Measurements from ENCODE around the gene PHLDB2. TPM values are rescaled to one million over a fixed set of nuclear protein-coding genes. Genes with fewer than 3 reads are reported as not detected.

The PHLDB2 gene
- total and polyA plus RNA-seq, 10 of the 15 experiments (the other 5 are each of a cell fraction or from before 2014, with no cell fraction given): 0.03 to 0.67 (median 0.40) TPM

DNA sequence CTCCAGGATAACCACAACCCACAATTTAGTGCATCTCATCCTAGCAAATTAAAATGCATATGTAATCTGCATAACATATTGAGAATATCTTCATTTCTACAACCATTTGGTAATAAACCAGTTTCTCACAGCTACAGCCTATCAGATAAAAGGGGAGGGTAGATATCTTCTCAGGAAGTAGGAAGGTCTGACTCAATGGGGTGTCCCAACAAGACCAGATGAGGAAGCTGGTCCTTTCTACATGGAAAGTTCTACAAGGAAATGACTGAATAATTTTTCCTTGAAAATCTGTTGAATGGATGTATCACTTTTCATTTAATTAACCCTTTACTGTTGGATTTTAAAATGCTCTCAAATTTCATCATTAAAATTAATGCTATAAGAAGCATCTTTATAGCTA, 158.0 kb downstream of the PHLDB2 start:
- TF ChIP-seq, protein P1, sequence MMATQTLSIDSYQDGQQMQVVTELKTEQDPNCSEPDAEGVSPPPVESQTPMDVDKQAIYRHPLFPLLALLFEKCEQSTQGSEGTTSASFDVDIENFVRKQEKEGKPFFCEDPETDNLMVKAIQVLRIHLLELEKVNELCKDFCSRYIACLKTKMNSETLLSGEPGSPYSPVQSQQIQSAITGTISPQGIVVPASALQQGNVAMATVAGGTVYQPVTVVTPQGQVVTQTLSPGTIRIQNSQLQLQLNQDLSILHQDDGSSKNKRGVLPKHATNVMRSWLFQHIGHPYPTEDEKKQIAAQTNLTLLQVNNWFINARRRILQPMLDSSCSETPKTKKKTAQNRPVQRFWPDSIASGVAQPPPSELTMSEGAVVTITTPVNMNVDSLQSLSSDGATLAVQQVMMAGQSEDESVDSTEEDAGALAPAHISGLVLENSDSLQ (IDR thresholded peaks at IDR 0.05): 0 out of 2 replicates have a peak, but pooled peaks have one; percentile 10
- TF ChIP-seq NFYB (IDR thresholded peaks at IDR 0.05; ENCODE audit: insufficient read depth, low read depth, low read length): 0 out of 2 replicates have a peak, but pooled peaks have one; percentile 29
- no peak for TF ChIP-seq NR2C2 (IDR thresholded peaks at IDR 0.05; ENCODE audit: borderline replicate concordance, control insufficient read depth, insufficient read length, low read depth)
- ChIA-PET CTCF (interaction anchor here (0.7 to 10.9 kb wide), 11 partner anchors 9 to 348 kb away, joined by 3 to 467 read pairs (median 10); partner anchors contain the start of gene TAGLN3), RAD21 (ENCODE audit: unreplicated experiment) (interaction anchor here (0.8 to 1.2 kb wide), 4 partner anchors 13 to 50 kb away, joined by 3 read pairs; partner anchors contain the start of gene TAGLN3), POLR2A (interaction anchor here (0.9 kb wide), 1 partner anchor 16 kb away, joined by 3 read pairs; no protein-coding TSS in a partner anchor), SMC1A (ENCODE audit: uncharacterized antibody, unreplicated experiment) (interaction anchor here (0.9 to 15.1 kb wide), 9 partner anchors 9 to 300 kb away, joined by 3 to 417 read pairs (median 4); partner anchors contain the start of gene TAGLN3)
- Histone ChIP-seq H3K36me3 (ENCODE audit: control insufficient read depth in 2 of 2, insufficient read depth in 2 of 2, low read length in 1 of 2) (no peaks in the 10 kb centered on the region), H4K20me1 (ENCODE audit: control insufficient read depth, insufficient read depth) (no peaks in the 10 kb centered on the region), H3K9ac (ENCODE audit: control insufficient read depth, insufficient read depth, low read length) (no peak overlapping the region), H3K4me3 (no peak overlapping the region), H2AFZ (ENCODE audit: control insufficient read depth, low read depth, low read length) (no peak overlapping the region), H3K27ac (ENCODE audit: control insufficient read depth, insufficient read depth) (no peak overlapping the region), H3K4me1 (ENCODE audit: control insufficient read depth, insufficient read depth, low read length) (no peaks in the 10 kb centered on the region), H3K9me3 (replicated peaks; ENCODE audit: control insufficient read depth, insufficient read depth, low read length) (no peaks in the 10 kb centered on the region), H3K27me3 (replicated peaks in 1 of 2; ENCODE audit: control insufficient read depth in 2 of 2, insufficient read depth in 2 of 2, low read length in 1 of 2) (no peaks in the 10 kb centered on the region; a peak in 1 of 4 replicates), H3K4me2 (ENCODE audit: control insufficient read depth, insufficient read depth) (no peak overlapping the region), H3K79me2 (ENCODE audit: control insufficient read depth, insufficient read depth, low read length) (no peaks in the 10 kb centered on the region)
- no peak for FAIRE-seq
- DNase-seq (ENCODE audit: low read depth, low spot score): no peak
- intact Hi-C loops (cut with micrococcal nuclease; ENCODE audit: unreplicated experiment): no loop called here
- in situ Hi-C loops (cut with MboI): no loop called here
- ATAC-seq: no peak
- BruUV-seq (replicated peaks): no TSS peak

GRCh38 chr3:112018712-112019111, 159.6 kb downstream of the PHLDB2 start:
- 81% methylated on average over 4 of the region's 4 CpGs for WGBS (ENCODE audit: insufficient coverage, insufficient replicate concordance, low lambda C conversion rate, missing lambda C conversion rate)
- Histone ChIP-seq H4K20me1 (ENCODE audit: control insufficient read depth, insufficient read depth) (no peaks in the 10 kb centered on the region), H2AFZ (ENCODE audit: control insufficient read depth, low read depth, low read length) (no peak overlapping the region), H3K27me3 (replicated peaks in 1 of 2; ENCODE audit: control insufficient read depth in 2 of 2, insufficient read depth in 2 of 2, low read length in 1 of 2) (no peaks in the 10 kb centered on the region; a peak in 1 of 4 replicates), H3K27ac (ENCODE audit: control insufficient read depth, insufficient read depth) (no peak overlapping the region), H3K4me2 (ENCODE audit: control insufficient read depth, insufficient read depth) (no peak overlapping the region), H3K4me3 (no peak overlapping the region), H3K36me3 (ENCODE audit: control insufficient read depth in 2 of 2, insufficient read depth in 2 of 2, low read length in 1 of 2) (no peaks in the 10 kb centered on the region), H3K4me1 (ENCODE audit: control insufficient read depth, insufficient read depth, low read length) (no peaks in the 10 kb centered on the region), H3K9me3 (replicated peaks; ENCODE audit: control insufficient read depth, insufficient read depth, low read length) (no peaks in the 10 kb centered on the region; the same call in 2 of the 3 replicates), H3K9ac (ENCODE audit: control insufficient read depth, insufficient read depth, low read length) (no peak overlapping the region), H3K79me2 (ENCODE audit: control insufficient read depth, insufficient read depth, low read length) (no peaks in the 10 kb centered on the region)
- no TSS peak for BruUV-seq (replicated peaks)
- no peak for TF ChIP-seq SKIL (IDR thresholded peaks at IDR 0.05; ENCODE audit: low read depth, poor library complexity, severe bottlenecking)
- TF ChIP-seq RAD51 (IDR thresholded peaks at IDR 0.05): no peak
- no peak for TF ChIP-seq ELK1 (IDR thresholded peaks at IDR 0.05; ENCODE audit: low read depth, low read length)
- no peak for TF ChIP-seq NR2C1 (IDR thresholded peaks at IDR 0.05)
- TF ChIP-seq SREBF1 (IDR thresholded peaks at IDR 0.05; ENCODE audit: low read length): no peak
- FAIRE-seq (no peak), ATAC-seq (no peak), DNase-seq (ENCODE audit: low read depth, low spot score) (no peak)
- intact Hi-C loops (cut with micrococcal nuclease; ENCODE audit: unreplicated experiment): no loop called here
- POLR2A ChIA-PET: no interaction called here
- RAD21 ChIA-PET (ENCODE audit: unreplicated experiment): interaction anchor here (0.6 kb wide), 1 partner anchor 15 kb away, joined by 4 read pairs; no protein-coding TSS in a partner anchor
- in situ Hi-C loops (cut with MboI): no loop called here
- SMC1A ChIA-PET (ENCODE audit: uncharacterized antibody, unreplicated experiment): interaction anchor here (1.1 to 15.1 kb wide), 2 partner anchors 22 to 24 kb away, joined by 4 to 417 read pairs; partner anchors contain the start of gene TAGLN3
- CTCF ChIA-PET: interaction anchor here (1.3 to 10.9 kb wide), 7 partner anchors 8 to 350 kb away, joined by 3 to 467 read pairs (median 7); partner anchors contain the start of gene TAGLN3
